NCI-H146 (cell line): ENCODE data around the gene SACM1L.

Source experiments
- DNase-seq: peaks from one replicate; lab custom pipeline; 2025; lab: John Stamatoyannopoulos, UW

The SACM1L gene

DNA sequence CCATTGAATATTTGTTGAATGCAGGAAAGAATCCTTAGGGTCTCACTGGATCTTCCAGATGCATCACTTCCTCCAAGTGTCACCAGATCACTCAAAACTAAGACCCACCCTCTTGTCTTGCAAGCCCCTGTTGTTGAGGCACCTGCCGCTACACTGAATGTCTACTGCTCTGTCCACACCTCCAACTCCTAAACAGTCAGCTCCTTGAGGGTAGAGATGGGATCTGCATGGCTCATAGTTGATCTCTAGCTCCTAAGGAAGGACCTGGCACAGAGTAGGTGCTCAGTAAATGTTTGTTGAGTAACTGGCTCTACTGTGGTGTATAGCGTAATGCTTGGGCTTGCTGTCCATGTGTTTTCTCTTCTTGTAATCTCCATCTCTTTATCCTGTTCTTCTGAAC is 98.4 kb downstream of the SACM1L start:
- DNase-seq: no peak

DNA sequence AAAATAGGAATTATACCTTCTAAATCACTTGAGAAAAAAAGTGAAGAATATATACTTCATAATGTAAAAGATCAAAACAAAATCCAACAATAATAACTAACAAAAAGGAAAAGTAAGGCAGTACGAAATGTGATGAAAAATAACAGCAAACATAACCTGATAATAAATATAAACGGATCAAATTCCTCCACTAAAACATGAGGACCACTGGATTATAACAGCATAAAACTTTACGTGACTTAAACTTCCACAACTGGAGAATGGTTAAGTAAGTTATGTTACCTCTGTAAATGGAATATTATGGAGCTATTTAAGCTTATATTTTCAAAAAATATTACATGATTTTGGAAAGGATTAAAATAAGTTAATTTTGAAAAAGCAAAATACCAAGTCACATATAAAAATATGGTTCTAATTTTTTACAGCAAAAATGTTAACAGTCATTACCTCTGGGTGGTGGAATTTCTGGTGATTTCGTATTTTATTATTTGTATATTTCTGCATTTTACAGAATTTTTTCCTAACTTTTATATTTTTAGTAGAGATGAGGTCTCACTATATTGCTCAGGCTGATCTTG is 100.1 kb downstream of the SACM1L start:
- DNase-seq: no peak

DNA sequence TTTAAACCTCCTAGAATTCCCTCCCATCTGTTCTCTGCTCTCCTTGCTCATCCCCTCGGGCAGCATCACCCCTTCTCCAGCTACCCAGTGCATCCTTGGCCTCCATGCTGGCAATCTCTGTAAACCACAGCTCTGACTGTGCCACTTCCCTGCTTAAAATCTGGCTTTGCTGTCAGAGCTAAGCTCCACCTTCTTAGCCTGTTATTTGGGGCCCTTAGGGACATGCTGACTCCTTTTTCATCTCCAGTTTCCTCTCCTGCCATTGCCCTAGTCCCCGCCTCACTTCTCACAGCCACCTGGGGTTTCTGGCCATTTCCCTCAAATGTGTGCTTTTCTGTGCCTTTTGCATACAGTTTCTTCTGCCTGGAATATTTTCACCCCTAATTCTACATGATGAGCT is 101.4 kb downstream of the SACM1L start:
- peak; percentile 3 for DNase-seq

DNA sequence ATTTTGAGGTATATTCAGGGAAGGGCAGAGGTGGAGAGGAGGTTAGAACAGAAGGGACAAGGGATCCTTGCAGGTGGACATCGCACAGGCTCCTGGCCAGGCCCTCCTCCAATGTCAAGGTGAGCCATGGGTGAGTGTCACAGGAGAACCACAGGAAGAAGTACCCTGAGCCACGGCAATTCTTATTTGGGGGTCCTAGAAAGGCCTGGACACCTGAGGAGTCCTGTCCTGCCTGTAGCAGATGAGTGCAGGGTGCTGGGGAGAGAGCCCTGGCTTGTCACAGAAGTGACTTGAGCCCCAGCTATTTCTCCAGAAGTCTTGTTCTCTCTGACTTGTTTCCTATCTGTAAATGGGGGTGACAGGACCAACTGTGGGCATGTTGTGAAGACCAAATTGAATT is 102.8 kb downstream of the SACM1L start:
- no peak for DNase-seq

DNA sequence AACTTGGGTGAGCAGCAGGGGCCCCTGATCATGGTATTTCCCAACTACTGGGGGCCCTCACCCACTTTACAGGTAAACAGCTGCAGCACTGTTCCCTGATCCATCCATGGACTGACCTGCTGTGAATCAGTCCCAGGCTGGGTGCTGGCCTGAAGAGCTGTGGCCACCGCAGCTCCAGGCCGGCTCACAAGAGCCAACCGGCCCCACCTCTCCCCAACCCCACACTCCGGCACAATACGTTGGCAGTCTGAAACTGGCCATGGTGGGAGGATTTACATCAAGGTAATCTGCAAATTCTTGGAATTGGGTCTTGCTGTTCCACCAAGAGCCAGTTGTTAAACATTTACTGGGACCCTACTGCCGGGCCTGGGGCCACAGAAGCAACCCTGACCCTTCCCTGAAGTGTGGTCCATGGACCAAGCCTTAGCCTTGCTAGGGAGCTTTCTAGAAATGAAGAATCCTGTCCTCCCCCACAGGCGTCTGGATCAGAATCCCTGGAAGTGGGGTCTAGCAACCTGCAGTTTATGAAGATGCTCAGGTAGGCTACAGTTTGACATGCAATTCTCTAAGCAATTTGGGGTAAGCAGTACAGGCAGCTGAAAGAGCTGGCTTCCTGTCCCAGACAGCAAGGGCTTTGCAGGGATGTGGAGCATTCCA is 103.4 kb downstream of the SACM1L start:
- DNase-seq: no peak

DNA sequence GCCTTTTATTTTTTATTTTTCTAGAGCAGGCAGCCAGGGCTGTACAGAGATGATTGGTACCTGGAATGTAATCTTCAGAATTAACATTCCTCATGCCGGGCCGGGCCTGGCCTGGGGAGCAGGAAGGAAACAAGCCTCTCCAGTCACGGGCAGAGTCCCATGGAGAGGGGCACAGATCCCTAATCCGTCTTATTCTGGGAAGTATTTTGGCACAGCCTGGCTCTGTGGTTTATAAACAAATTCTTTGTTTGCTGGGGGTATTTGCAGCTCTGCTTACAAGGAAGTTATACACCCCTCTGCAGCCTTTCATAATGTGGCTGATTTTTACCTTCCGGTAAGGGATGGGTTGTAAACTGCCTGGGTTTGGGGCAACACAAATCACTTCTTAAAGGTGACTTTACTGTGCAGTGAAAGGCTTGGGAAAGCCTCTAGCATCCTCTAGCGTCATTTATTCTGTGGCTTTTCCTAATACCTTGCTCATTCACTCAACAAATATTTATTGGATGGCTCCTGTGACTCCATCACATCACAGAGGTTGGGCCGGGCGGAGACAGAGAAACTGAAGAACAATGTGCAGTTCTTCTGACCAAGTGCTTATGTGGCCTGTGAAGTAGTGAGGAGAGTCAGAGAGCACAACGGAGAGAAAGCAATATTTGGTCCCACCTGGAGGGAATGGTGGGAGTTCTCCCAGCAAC is 104.4 kb downstream of the SACM1L start:
- DNase-seq: no peak

DNA sequence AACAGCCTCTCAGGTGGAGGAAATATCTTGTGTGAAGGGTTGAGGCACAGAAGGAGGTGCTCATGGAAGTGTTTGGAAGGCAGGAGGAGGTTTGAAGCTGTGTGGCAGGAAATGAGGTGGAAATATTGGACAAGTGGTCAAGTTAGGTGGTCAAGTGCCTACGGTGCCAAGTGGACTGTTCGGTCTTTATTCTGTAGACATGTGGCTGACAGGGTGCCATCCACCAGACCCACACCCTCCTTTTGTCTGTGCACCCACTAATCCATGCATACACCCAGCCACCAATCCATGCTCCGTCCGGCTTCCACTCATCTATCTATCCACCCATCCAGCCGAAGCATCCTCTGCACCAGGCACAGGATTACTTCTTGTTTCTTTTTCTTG is 105.0 kb downstream of the SACM1L start:
- no peak for DNase-seq

DNA sequence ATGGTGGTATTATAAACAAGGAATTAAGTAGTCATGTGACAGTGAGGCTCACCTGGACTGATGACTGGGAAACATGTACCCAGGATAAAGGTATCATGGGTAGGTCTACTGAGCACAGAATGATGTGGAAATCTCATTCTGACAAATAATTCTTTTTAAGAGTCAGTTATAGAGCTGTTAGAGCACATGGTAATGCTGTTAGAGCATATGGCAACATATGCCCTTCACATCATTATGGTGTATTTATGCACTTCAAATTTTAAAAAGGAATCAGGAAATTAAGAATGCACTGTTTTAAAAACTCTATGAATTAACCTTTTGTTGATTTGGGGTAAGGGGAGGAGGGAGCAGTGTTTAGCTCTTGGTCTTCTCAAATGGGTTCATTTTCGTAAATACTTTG is 105.5 kb downstream of the SACM1L start:
- DNase-seq: no peak
